K562 (cell line): ENCODE data around the gene GALNT18. TPM values are rescaled to one million over a fixed set of nuclear protein-coding genes. Genes with fewer than 3 reads are reported as not detected.

ENCODE experiments used
- ATAC-seq: fragments of 200-7000 bp; cut with Tn5 transposase; 3 replicates; pipeline ENCODE4 v1.9.1; 2020; ENCODE audit warnings: moderate library complexity
- BruUV-seq: library from RNA; stranded (reverse); fragments of 400-500 nt; replicated peaks from 2 replicates; lab custom pipeline; 2021; lab: Mats Ljungman, UMichigan
- CTCF ChIA-PET: fragments of 300-600 bp; formaldehyde crosslinking; extraction: SDS; loops from one replicate; lab custom pipeline; 2021; ENCODE audit warnings: low intra/inter-chr PET ratio; lab: Yijun Ruan, JAX
- POLR2A ChIA-PET: fragments of 300-600, 350-650 bp; sonication (Branson Sonifier 250); formaldehyde crosslinking; extraction: SDS; loops from one replicate; lab custom pipeline; 2021; ENCODE audit warnings: antibody characterized with exemption, inconsistent platforms; lab: Yijun Ruan, JAX
- DNase-seq, 4 experiments: peaks; one replicate each; pipeline versions ENCODE4 v3.0.0 to v3.0.0-alpha.2; 2011 to 2018; ENCODE audit warnings: low spot score in 3 of 4, mixed read lengths in 3 of 4; ENCODE audit errors: extremely low read depth in 1 of 4
- FAIRE-seq: peaks from 2 replicates; lab custom pipeline; 2011; peaks lifted over from hg19 to GRCh38; lab: Jason Lieb, UNC
- H2AFZ ChIP-seq: 2 replicates; pipeline ENCODE4 v1.6.0; 2011; ENCODE audit warnings: low read depth, low read length, control low read depth, inconsistent platforms
- H3K27ac ChIP-seq: fragments of 200-600 bp; 3 replicates; pipeline ENCODE4 v1.8.0; 2011; ENCODE audit warnings: low read depth, mild to moderate bottlenecking, control low read depth, inconsistent platforms, low read length, moderate library complexity, mixed read lengths; ENCODE audit errors: extremely low read depth
- H3K27me3 ChIP-seq, 2 experiments: fragments of 300-600 bp in 1 of 2; 2 replicates in 1 of 2; 3 replicates in 1 of 2; pipeline versions ENCODE4 v1.6.0 to v1.8.0; 2011; ENCODE audit warnings: inconsistent platforms in 2 of 2, low read length in 2 of 2, mild to moderate bottlenecking in 1 of 2, mixed read lengths in 1 of 2, moderate library complexity in 1 of 2; ENCODE audit not compliant: control insufficient read depth in 2 of 2, insufficient read depth in 2 of 2
- H3K36me3 ChIP-seq: fragments of 300-600 bp; 3 replicates; pipeline ENCODE4 v1.8.0; 2011; ENCODE audit warnings: mild to moderate bottlenecking, low read length, inconsistent platforms; ENCODE audit not compliant: control insufficient read depth, insufficient read depth
- H3K4me1 ChIP-seq, 2 experiments: fragments of 200-600 bp in 1 of 2; replicated peaks in 1 of 2; 2 replicates in 1 of 2; 3 replicates in 1 of 2; pipeline versions ENCODE4 v1.5.1 to v1.8.0; 2011; ENCODE audit warnings: inconsistent platforms in 2 of 2, low read length in 2 of 2, mild to moderate bottlenecking in 1 of 2, mixed read lengths in 1 of 2, moderate library complexity in 1 of 2; ENCODE audit not compliant: control insufficient read depth in 2 of 2, insufficient read depth in 2 of 2
- H3K4me2 ChIP-seq: 2 replicates; pipeline ENCODE4 v1.6.1; 2011; ENCODE audit warnings: low read length, control low read depth, inconsistent platforms, mixed read lengths; ENCODE audit not compliant: insufficient read depth
- H3K4me3 ChIP-seq: fragments of 200-600 bp; sonication (generic), shearing (Covaris generic); 2 replicates; pipeline ENCODE4 v1.5.1; 2016; ENCODE audit warnings: control low read depth, inconsistent platforms
- H3K79me2 ChIP-seq: fragments of 200-600 bp; 3 replicates; pipeline ENCODE4 v1.8.0; 2011; ENCODE audit warnings: low read length, inconsistent platforms; ENCODE audit not compliant: control insufficient read depth, insufficient read depth
- H3K9ac ChIP-seq, 2 experiments: 2 replicates each; pipeline versions ENCODE4 v1.6.0 to v1.6.1; 2011; ENCODE audit warnings: low read depth in 2 of 2, low read length in 2 of 2, control low read depth in 1 of 2, inconsistent platforms in 1 of 2, mild to moderate bottlenecking in 1 of 2, mixed read lengths in 1 of 2; ENCODE audit not compliant: insufficient read depth in 1 of 2
- H3K9me1 ChIP-seq: one replicate; pipeline ENCODE4 v1.6.0; 2011; ENCODE audit warnings: inconsistent platforms, mild to moderate bottlenecking, low read length, moderate library complexity; ENCODE audit not compliant: control insufficient read depth, insufficient read depth
- H3K9me3 ChIP-seq: replicated peaks from 2 replicates; pipeline ENCODE4 v1.5.1; 2011; ENCODE audit warnings: low read depth, low read length, inconsistent platforms; ENCODE audit not compliant: control insufficient read depth, insufficient read depth
- H4K20me1 ChIP-seq: replicated peaks from 2 replicates; pipeline ENCODE4 v1.6.1; 2011; ENCODE audit warnings: low read length, inconsistent platforms, mixed read lengths; ENCODE audit not compliant: control insufficient read depth, insufficient read depth
- ELF1 ChIP-seq: fragments of 200-800 bp; sonication (Bioruptor generic); IDR thresholded peaks from 2 replicates; pipeline ENCODE4 v1.6.1; 2016; ENCODE audit warnings: missing genetic modification characterization, missing compliant biosample characterization
- FOS ChIP-seq: IDR thresholded peaks from 3 replicates; pipeline ENCODE4 v1.6.1; 2011; ENCODE audit not compliant: insufficient read length; ENCODE audit errors: extremely low read depth
- HCFC1 ChIP-seq: IDR thresholded peaks from 2 replicates; pipeline ENCODE4 v1.6.1; 2012; ENCODE audit warnings: low read depth, low read length, improper control_type of control experiment
- ILF3 ChIP-seq: fragments of 450-650 bp; IDR thresholded peaks from 2 replicates; pipeline ENCODE4 v1.6.1; 2018; ENCODE audit warnings: antibody characterized with exemption, mild to moderate bottlenecking, moderate library complexity, borderline replicate concordance
- KLF6 ChIP-seq: fragments of 250-450 bp; sonication (Bioruptor Pico); IDR thresholded peaks from 2 replicates; pipeline ENCODE4 v1.4.0; 2020; ENCODE audit warnings: mild to moderate bottlenecking, moderate library complexity, borderline replicate concordance
- MIER1 ChIP-seq: fragments of 450-650 bp; IDR thresholded peaks from 2 replicates; pipeline ENCODE4 v1.6.1; 2016; ENCODE audit warnings: antibody characterized with exemption, mild to moderate bottlenecking, low read depth
- NCOA1 ChIP-seq: fragments of 450-650 bp; IDR thresholded peaks from 2 replicates; pipeline ENCODE4 v1.6.1; 2016; ENCODE audit warnings: low read depth
- RHOXF2B ChIP-seq: fragments of 250-450 bp; sonication (Bioruptor Pico); conservative IDR thresholded peaks from 2 replicates; pipeline ENCODE4 v1.5.1; 2021
- ZNF146 ChIP-seq: IDR thresholded peaks from one replicate; pipeline ENCODE4 v1.6.1; 2018; ENCODE audit warnings: missing compliant biosample characterization; ENCODE audit not compliant: unreplicated experiment
- ZNF174 ChIP-seq: fragments of 250-450 bp; sonication (Bioruptor Pico); IDR thresholded peaks from 2 replicates; pipeline ENCODE4 v1.4.0; 2020; ENCODE audit warnings: mild to moderate bottlenecking
- ZNF212 ChIP-seq: fragments of 450-650 bp; formaldehyde crosslinking; IDR thresholded peaks from 2 replicates; pipeline ENCODE4 v1.4.0; 2020; ENCODE audit warnings: mild to moderate bottlenecking
- ZNF79 ChIP-seq: fragments of 250-450 bp; sonication (Bioruptor Pico); IDR thresholded peaks from 2 replicates; pipeline ENCODE4 v1.4.0; 2020; ENCODE audit warnings: low read depth, mild to moderate bottlenecking, moderate library complexity
- WGBS: fragments of 100-300 bp; shearing (Covaris generic); methylation state at CpG from one replicate; pipeline ENCODE4 v1.1.6; 2016; ENCODE audit warnings: low coverage, mixed read lengths; ENCODE audit not compliant: insufficient coverage; ENCODE audit errors: missing lambda C conversion rate; 5-methylcytosine and 5-hydroxymethylcytosine counted together
- in situ Hi-C: fragments of 300-500 bp; cut with MboI; formaldehyde crosslinking; loops from 4 replicates; pipeline ENCODE4 v1.15.0; 2018; ENCODE audit warnings: inconsistent platforms, mixed read lengths
- intact Hi-C: fragments of 100-400 bp; cut with micrococcal nuclease; formaldehyde crosslinking; loops from 2 replicates; pipeline ENCODE4 v1.14.2; 2022
- polyA plus RNA-seq, 8 experiments: library from polyadenylated mRNA; depleted of rRNA in 4 of 8; stranded (reverse) in 5 of 8; unstranded in 3 of 8; fragments of >200 nt; fragmentation: Nextera tagmentation in 2 of 8; fragmentation: Illumina TruSeq in 1 of 8; extraction: Ambion mirVana in 2 of 8; extraction: Trizol in 1 of 8; gene quantifications; 2 replicates each; pipeline versions ENCODE4 v1.2.1 to v1.2.3, GENCODE V29; 2011 to 2014; ENCODE audit warnings: inconsistent platforms in 1 of 8, missing spikeins in 1 of 8
- total RNA-seq, 7 experiments: library from RNA; depleted of rRNA in 6 of 7; stranded (reverse); fragments of >200 nt in 6 of 7; fragmentation: Illumina TruSeq in 2 of 7; extraction: Trizol in 2 of 7; gene quantifications; 2 replicates each; pipeline versions ENCODE4 v1.2.1 to v1.2.3, GENCODE V29; 2011 to 2021; ENCODE audit warnings: low replicate concordance in 1 of 7
- TF ChIP-seq, protein P1 (sequence below): sonication (generic); formaldehyde crosslinking; IDR thresholded peaks from 2 replicates; pipeline ENCODE4 v1.8.0; 2022; ENCODE audit warnings: missing genetic modification reagents, mild to moderate bottlenecking, moderate library complexity, borderline replicate concordance

The GALNT18 gene
- total and polyA plus RNA-seq, 9 of the 15 experiments (the other 6 are each of a cell fraction or from before 2014, with no cell fraction given), result not detected

- no TSS peak for BruUV-seq
- WGBS, result 3% methylated on average over 2 of the region's 3 CpGs
- POLR2A ChIA-PET, result interaction anchor here (0.7 kb wide), 1 partner anchor 22 kb away, joined by 4 read pairs; no protein-coding TSS in a partner anchor
- TF ChIP-seq, protein P1, sequence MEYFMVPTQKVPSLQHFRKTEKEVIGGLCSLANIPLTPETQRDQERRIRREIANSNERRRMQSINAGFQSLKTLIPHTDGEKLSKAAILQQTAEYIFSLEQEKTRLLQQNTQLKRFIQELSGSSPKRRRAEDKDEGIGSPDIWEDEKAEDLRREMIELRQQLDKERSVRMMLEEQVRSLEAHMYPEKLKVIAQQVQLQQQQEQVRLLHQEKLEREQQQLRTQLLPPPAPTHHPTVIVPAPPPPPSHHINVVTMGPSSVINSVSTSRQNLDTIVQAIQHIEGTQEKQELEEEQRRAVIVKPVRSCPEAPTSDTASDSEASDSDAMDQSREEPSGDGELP (CRISPR knock-in tag), result no peak
- TF ChIP-seq ZNF212 (CRISPR knock-in tag), result no peak
- no peak for TF ChIP-seq ZNF146
- TF ChIP-seq NCOA1, result no peak
- TF ChIP-seq FOS, result no peak
- no peak for TF ChIP-seq MIER1
- TF ChIP-seq HCFC1, result no peak
- no peak for TF ChIP-seq ZNF174 (CRISPR knock-in tag)
- TF ChIP-seq ILF3, result no peak
- TF ChIP-seq ELF1 (tag), result no peak
- no peak for TF ChIP-seq KLF6 (CRISPR knock-in tag)
- TF ChIP-seq ZNF79 (CRISPR knock-in tag), result no peak
- TF ChIP-seq RHOXF2B (CRISPR knock-in tag), result no peak
- intact Hi-C loops (no loop called here), in situ Hi-C loops (no loop called here)
- CTCF ChIA-PET, result no interaction called here
- FAIRE-seq (no peak), ATAC-seq (no peak), DNase-seq (no peak)
- peaks cover 0 to 25% of the 10 kb centered on the region in 2 experiments; a peak in 2 of 5 replicates for H3K27me3 ChIP-seq
- no peak overlapping the region for H3K4me2 ChIP-seq
- no peak overlapping the region for H3K4me3 ChIP-seq
- H4K20me1 ChIP-seq, result peaks cover 9% of the 10 kb centered on the region; the same call in 1 of the 2 replicates
- no peaks in the 10 kb centered on the region for H3K9me3 ChIP-seq
- no peaks in the 10 kb centered on the region for H3K4me1 ChIP-seq
- no peak overlapping the region for H2AFZ ChIP-seq
- H3K9ac ChIP-seq, result no peak overlapping the region
- no peaks in the 10 kb centered on the region for H3K9me1 ChIP-seq
- no peaks in the 10 kb centered on the region for H3K36me3 ChIP-seq
- no peaks in the 10 kb centered on the region for H3K79me2 ChIP-seq
- no peak overlapping the region for H3K27ac ChIP-seq
Measured at GRCh38 chr11:11480971-11481370, 140.8 kb downstream of the GALNT18 start.
